HG03175 (cell line): ENCODE data around the gene BCL11A.

Source experiments
- ATAC-seq: cut with Tn5 transposase; IDR thresholded peaks from one replicate; pipeline ENCODE4 v1.9.1; 2021; ENCODE audit warnings: mild to moderate bottlenecking, moderate library complexity; ENCODE audit not compliant: unreplicated experiment

Gene BCL11A

DNA sequence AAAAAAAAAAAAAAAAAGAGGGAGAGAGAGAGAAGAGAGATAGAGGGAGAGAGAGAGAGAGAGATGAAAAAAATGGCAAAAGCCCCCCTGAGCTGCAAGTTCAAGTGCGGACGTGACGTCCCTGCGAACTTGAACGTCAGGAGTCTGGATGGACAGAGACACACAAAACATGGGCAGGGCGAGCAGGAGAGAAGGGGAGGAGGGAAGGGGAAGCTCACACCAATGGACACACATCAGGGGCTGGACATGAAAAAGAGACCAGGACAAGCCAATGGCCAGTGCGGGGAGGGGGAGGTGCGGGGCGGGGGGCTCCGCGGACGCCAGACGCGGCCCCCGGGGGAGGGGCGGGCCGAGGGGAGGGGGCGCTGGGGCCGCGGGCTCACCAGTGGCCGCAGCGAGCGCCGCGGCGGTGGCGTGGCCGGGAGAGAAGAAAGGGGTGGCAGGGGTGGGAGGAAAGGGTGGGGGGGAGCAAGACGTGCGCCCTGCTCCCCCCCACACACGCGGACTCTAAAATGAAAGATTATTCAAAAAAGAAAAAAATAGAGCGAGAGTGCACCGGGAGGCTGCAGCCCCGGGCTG is at the start of gene BCL11A:
Gene BCL11A (minus strand): TSS at position 160 of the 579 bp plus-strand sequence. CDS start 384 bp downstream, outside the sequence.
- no peak for ATAC-seq

GRCh38 chr2:60602828-60603532 is 49.5 kb upstream of the BCL11A start:
- ATAC-seq = no peak

GRCh38 chr2:60602388-60602787 is 48.9 kb upstream of the BCL11A start:
- no peak for ATAC-seq

DNA sequence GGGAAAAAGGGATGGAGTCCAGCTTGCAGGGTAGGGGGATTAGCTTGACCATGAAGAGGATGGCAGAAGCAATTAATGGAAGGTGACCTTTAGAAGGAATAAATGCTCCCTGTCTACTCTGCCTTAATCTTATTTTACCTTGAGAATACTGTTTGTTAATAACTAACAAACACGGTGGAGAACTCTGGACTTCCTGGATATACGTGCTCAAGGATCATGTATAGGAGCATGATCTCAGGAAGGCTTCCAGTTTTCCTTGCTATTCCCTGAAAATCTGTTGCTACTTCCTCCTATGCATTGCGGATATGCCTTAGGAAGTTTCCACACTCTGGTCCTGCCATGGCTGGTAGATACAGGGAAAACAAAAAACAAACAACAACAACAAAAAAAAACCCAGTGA is 44.8 kb upstream of the BCL11A start:
- no peak for ATAC-seq

DNA sequence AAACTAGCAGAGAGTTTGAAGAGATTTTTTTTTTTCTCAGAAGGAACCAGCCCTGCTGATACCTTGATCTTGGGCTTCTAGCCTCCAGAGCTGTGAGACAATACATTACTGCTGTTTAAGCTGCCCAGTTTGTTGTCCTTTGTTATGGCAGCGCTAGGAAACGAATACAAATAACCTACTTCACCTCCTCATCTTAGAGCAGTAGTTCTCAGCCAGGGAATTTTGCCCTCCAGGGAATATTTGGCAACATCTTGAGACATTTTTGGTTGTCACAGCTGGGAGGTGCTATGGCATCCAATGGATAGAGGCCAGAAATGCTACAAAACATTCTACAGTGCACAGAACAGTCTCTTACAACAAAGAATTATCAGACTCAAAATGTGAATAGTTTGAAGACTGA is 43.9 kb upstream of the BCL11A start:
- ATAC-seq = no peak

DNA sequence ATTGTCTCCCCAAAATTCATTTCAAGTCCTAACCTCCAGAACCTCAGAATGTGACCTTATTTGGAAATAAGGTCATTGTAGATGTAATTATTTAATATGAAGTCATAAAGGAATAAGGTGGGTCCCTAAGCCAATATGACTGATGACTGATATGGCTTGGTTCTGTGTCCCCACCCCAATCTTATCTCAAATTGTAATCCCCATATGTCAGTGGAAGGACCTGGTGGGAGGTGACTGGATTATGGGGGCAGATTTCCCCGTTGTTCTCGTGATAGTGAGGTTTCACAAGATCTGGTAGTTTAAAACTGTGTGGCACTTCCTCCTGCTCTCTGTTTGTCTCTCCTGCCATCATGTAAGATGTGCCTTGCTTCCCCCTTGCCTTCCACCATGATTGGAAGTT is 43.0 kb upstream of the BCL11A start:
- ATAC-seq = no peak

- ATAC-seq = no peak
Observed at GRCh38 chr2:60595953-60596352, 42.5 kb upstream of the BCL11A start.

GRCh38 chr2:60589104-60589503 is 35.6 kb upstream of the BCL11A start:
- no peak for ATAC-seq

- ATAC-seq = no peak
Observed at GRCh38 chr2:60586081-60586480, 32.6 kb upstream of the BCL11A start.

DNA sequence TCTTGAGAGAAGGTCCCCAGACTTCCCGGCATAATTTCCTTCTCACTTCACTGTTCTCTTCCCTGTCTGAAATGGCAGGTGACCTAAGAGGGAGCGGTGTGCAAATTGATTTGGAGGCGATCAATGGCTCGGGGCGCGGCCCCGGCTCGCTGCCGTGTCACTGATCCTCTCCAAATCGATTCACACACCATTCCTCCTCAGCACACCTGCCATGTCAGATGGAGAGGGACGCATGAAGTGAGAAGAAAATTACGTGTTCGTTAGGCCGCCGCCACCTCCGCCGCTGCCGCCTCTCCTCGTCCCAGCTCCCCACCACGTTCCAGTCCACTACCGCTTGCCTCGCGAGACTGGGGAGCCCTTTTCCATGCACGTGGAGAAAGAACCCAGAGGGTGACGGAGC is 31.8 kb upstream of the BCL11A start:
- no peak for ATAC-seq

GRCh38 chr2:60583604-60584003 is 30.1 kb upstream of the BCL11A start:
- ATAC-seq = no peak

- ATAC-seq = peak; percentile 93
Observed at GRCh38 chr2:60581433-60582282, 28.2 kb upstream of the BCL11A start.

- ATAC-seq = no peak
Observed at GRCh38 chr2:60577682-60578283, 24.3 kb upstream of the BCL11A start.

DNA sequence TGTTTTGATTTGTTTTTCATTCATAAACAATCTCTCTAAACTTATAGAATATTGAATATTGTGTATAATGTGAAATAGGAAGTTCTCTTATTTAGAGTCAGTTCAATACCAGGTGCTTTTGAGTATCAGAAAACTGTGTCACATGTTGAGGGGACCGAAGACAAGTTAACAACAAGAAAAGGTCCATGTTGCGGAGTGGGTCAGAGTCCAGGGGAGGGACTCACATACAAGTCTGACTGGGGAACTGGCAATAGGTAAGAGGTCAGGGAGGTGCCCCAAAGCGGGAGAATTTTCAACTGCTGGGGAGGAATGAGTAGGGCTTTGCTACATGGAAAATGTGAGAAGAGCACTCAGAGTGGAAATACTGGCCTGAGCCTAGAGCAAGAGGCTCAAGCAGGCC is 19.8 kb upstream of the BCL11A start:
- ATAC-seq = no peak

DNA sequence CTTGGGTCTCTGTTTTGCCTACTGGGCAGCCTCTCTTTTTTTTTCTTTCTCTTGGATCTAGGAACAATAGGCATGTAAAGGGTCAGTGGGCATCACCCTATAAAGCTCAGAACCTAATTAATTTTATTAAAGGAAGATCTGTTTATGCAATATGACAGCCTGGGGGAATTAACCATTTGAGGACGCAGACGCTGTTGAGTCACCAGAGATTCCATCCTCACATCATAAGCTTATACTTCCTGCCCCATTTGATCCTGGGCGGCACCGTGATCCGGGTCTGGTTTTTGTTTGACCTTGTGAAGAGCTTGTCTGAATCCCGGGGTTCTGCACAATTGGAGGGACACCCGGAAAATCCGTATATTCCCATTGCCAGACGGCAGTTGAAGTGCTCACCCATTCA is 16.8 kb upstream of the BCL11A start:
- no peak for ATAC-seq

- ATAC-seq = no peak
Observed at GRCh38 chr2:60569680-60570111, 16.2 kb upstream of the BCL11A start.

- no peak for ATAC-seq
Observed at GRCh38 chr2:60567919-60568768, 14.7 kb upstream of the BCL11A start.

DNA sequence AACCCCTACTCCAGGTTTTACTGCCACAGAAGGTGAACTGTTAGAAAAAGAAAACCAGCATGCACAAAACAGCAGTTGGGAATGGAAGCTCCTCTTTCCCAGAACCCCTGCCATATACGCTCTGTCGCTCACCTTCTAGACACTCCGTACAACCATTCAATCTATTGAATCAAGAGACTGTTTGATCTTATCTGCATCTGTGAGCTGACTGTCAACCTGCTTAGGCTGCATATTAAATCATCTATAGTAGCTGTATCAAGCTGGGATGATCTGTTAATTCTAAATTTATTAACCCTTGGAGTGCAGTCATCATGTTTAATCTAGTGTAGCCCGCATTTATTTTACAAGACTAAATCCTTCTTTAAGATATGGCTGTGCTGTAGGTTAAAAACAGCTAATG is 13.6 kb upstream of the BCL11A start:
- no peak for ATAC-seq

- ATAC-seq = no peak
Observed at GRCh38 chr2:60565472-60565871, 12.0 kb upstream of the BCL11A start.
